Ovary (tissue), 3 donors: ENCODE data around the gene PDE5A.

Experiments
- POLR2A ChIP-seq: fragments of 450-650 bp; IDR thresholded peaks from one replicate; pipeline ENCODE4 v1.6.1; 2017; ENCODE audit warnings: antibody characterized with exemption, mild to moderate bottlenecking, moderate library complexity
- TF ChIP-seq, protein P1 (sequence below), 3 donors: fragments of 450-650 bp in 2 of 3; fragments of 200-600 bp in 1 of 3; IDR thresholded peaks; one replicate each; pipeline versions ENCODE4 v1.5.1 to v1.8.0; 2016 to 2022; ENCODE audit warnings: antibody characterized with exemption in 3 of 3, mild to moderate bottlenecking in 1 of 3
- donor health status: DM: no; HTN: no; CAD: no.

GRCh38 chr4:119672086-119672485, 43.5 kb upstream of the PDE5A start:
- TF ChIP-seq POLR2A = no peak
- TF ChIP-seq, protein P1, sequence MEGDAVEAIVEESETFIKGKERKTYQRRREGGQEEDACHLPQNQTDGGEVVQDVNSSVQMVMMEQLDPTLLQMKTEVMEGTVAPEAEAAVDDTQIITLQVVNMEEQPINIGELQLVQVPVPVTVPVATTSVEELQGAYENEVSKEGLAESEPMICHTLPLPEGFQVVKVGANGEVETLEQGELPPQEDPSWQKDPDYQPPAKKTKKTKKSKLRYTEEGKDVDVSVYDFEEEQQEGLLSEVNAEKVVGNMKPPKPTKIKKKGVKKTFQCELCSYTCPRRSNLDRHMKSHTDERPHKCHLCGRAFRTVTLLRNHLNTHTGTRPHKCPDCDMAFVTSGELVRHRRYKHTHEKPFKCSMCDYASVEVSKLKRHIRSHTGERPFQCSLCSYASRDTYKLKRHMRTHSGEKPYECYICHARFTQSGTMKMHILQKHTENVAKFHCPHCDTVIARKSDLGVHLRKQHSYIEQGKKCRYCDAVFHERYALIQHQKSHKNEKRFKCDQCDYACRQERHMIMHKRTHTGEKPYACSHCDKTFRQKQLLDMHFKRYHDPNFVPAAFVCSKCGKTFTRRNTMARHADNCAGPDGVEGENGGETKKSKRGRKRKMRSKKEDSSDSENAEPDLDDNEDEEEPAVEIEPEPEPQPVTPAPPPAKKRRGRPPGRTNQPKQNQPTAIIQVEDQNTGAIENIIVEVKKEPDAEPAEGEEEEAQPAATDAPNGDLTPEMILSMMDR (IDR thresholded peaks at IDR 0.05) = no peak
